Gastroesophageal sphincter (tissue), 4 donors: Measurements from ENCODE around the gene PHC2. TPM values are rescaled to one million over a fixed set of nuclear protein-coding genes. Genes with fewer than 3 reads are reported as not detected.

Source experiments
- ATAC-seq: fragments of 150-250 bp; one replicate; pipeline ENCODE4 v1.9.1; 2016; ENCODE audit warnings: mild to moderate bottlenecking, moderate library complexity
- H3K27ac ChIP-seq, 4 donors: fragments of 200-600 bp; sonication (generic) in 3 of 4; 1 replicate in 3 of 4; 2 replicates in 1 of 4; pipeline ENCODE4 v1.5.1; 2016 to 2019
- H3K27me3 ChIP-seq: fragments of 200-600 bp; sonication (generic); one replicate; pipeline ENCODE4 v1.5.1; 2019
- H3K36me3 ChIP-seq, 2 donors: fragments of 200-600 bp; sonication (generic); one replicate each; pipeline ENCODE4 v1.5.1; 2019; ENCODE audit warnings: control low read depth in 1 of 2
- H3K4me1 ChIP-seq, 3 donors: fragments of 200-600 bp; sonication (generic); 1 replicate in 2 of 3; 2 replicates in 1 of 3; pipeline ENCODE4 v1.5.1; 2016 to 2019; ENCODE audit warnings: control low read depth in 2 of 3
- H3K4me3 ChIP-seq, 2 donors: fragments of 200-600 bp; sonication (generic); one replicate each; pipeline ENCODE4 v1.5.1; 2019; ENCODE audit warnings: mild to moderate bottlenecking in 1 of 2, moderate library complexity in 1 of 2
- H3K9me3 ChIP-seq, 3 donors: fragments of 200-600 bp; sonication (generic); one replicate each; pipeline ENCODE4 v1.5.1; 2017 to 2019; ENCODE audit warnings: control low read depth in 2 of 3
- CTCF ChIP-seq, 4 experiments: fragments of 200-600 bp in 2 of 4; fragments of 450-650 bp in 2 of 4; sonication (generic) in 1 of 4; IDR thresholded peaks; one replicate each; pipeline ENCODE4 v1.5.1; 2017 to 2019; ENCODE audit warnings: antibody characterized with exemption in 4 of 4, mild to moderate bottlenecking in 2 of 4, moderate library complexity in 2 of 4
- EP300 ChIP-seq: sonication (generic); formaldehyde crosslinking; IDR thresholded peaks from one replicate; pipeline ENCODE4 v1.6.1; 2017; ENCODE audit warnings: antibody characterized with exemption, mild to moderate bottlenecking
- POLR2A ChIP-seq, 2 donors: fragments of 450-650 bp; IDR thresholded peaks; one replicate each; pipeline ENCODE4 v1.6.1; 2017; ENCODE audit warnings: antibody characterized with exemption in 2 of 2, mild to moderate bottlenecking in 2 of 2, moderate library complexity in 1 of 2
- POLR2AphosphoS5 ChIP-seq: sonication (generic); formaldehyde crosslinking; IDR thresholded peaks from one replicate; pipeline ENCODE4 v1.6.1; 2017; ENCODE audit warnings: antibody characterized with exemption
- WGBS, 2 donors: methylation state at CpG; one replicate each; pipeline ENCODE4 v1.1.5; 2018; ENCODE audit warnings: low coverage in 1 of 2; 5-methylcytosine and 5-hydroxymethylcytosine counted together
- total RNA-seq, 4 donors: library from RNA; depleted of rRNA; stranded (reverse); fragments of >200 nt; gene quantifications; one replicate each; pipeline ENCODE4 v1.1.0, GENCODE V29; 2016

PHC2 gene
- total RNA-seq, 4 donors from 2014 or later: 99.8 to 223 (median 181) TPM

- H3K27ac ChIP-seq: no peak overlapping the region
- no peaks in the 10 kb centered on the region for H3K9me3 ChIP-seq
- H3K27me3 ChIP-seq: no peaks in the 10 kb centered on the region
- no peak overlapping the region for H3K4me3 ChIP-seq
- WGBS, 2 donors: 74 to 89% methylated on average over 7 to 11 of the region's 11 CpGs
- H3K4me1 ChIP-seq: peaks cover 0 to 4% (median 0%) of the 10 kb centered on the region in 3 donors
- no peak for ATAC-seq
- H3K36me3 ChIP-seq: peaks cover 0 to 76% of the 10 kb centered on the region in 2 donors
- TF ChIP-seq CTCF (IDR thresholded peaks at IDR 0.05) (no peak), EP300 (no peak), POLR2A (IDR thresholded peaks at IDR 0.05) (no peak), POLR2AphosphoS5 (no peak)
Observed at GRCh38 chr1:33277488-33278084, 153.3 kb downstream of the PHC2 start.

- 67 to 78% methylated on average over 6 to 17 of the region's 30 CpGs for WGBS, 2 donors
- H3K27me3 ChIP-seq: no peaks in the 10 kb centered on the region
- H3K4me1 ChIP-seq: peaks cover 0 to 12% (median 0%) of the 10 kb centered on the region in 3 donors
- TF ChIP-seq CTCF (IDR thresholded peaks at IDR 0.05) (no peak), POLR2A (IDR thresholded peaks at IDR 0.05) (no peak), POLR2AphosphoS5 (no peak), EP300 (no peak)
- no peaks in the 10 kb centered on the region for H3K9me3 ChIP-seq
- peaks cover 0 to 67% of the 10 kb centered on the region in 2 donors for H3K36me3 ChIP-seq
- no peak overlapping the region for H3K27ac ChIP-seq
- H3K4me3 ChIP-seq: no peak overlapping the region
- ATAC-seq: no peak
Observed at GRCh38 chr1:33276573-33277298, 154.2 kb downstream of the PHC2 start.

DNA sequence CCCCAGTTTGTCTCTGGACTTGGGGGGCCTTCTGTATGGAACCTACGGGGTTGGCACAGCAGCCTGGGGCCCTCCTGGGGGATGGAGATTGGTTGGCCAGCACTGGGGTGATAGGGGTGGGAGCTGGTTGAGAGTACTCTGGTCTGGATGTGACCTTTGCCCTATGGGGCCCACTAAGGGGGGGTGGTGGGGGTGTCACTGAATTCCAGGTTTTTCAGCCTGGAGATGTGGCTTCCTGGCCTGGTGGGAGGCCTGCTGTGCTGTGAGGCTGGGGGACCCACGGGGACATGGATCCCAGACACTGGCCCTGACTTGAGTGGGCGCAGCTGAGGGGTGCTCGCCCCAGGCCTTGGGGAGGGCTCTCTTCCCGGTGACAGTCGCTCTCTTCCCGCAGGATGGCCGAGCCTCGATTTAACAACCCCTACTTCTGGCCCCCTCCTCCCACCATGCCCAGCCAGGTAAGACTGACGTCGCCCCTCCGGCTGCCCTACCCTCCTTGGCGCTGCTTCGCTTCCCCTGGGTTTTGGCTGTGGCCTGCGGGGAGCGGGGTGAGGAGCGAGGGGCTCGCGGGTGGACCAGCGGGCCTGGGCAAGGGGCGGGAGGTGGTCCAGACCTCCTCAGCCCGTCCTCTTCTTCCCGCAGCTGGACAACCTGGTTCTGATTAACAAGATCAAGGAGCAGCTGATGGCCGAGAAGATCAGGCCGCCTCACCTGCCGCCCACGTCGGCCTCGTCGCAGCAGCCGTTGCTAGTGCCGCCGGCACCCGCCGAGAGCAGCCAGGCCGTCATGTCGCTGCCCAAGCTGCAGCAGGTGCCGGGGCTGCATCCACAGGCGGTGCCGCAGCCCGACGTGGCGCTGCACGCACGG, 155.0 kb downstream of the PHC2 start:
- Histone ChIP-seq H3K27me3 (no peaks in the 10 kb centered on the region), H3K9me3 (no peaks in the 10 kb centered on the region), H3K4me1 (peaks cover 0 to 17% (median 3%) of the 10 kb centered on the region in 3 donors), H3K4me3 (no peak overlapping the region), H3K27ac (no peak overlapping the region), H3K36me3 (peaks cover 0 to 64% of the 10 kb centered on the region in 2 donors)
- no peak for TF ChIP-seq POLR2AphosphoS5
- TF ChIP-seq EP300: no peak
- no peak for TF ChIP-seq CTCF (IDR thresholded peaks at IDR 0.05)
- TF ChIP-seq POLR2A (IDR thresholded peaks at IDR 0.05): no peak
- WGBS, 2 donors: no CpG with 5 or more reads among the region's 45 CpGs
- ATAC-seq: no peak

DNA sequence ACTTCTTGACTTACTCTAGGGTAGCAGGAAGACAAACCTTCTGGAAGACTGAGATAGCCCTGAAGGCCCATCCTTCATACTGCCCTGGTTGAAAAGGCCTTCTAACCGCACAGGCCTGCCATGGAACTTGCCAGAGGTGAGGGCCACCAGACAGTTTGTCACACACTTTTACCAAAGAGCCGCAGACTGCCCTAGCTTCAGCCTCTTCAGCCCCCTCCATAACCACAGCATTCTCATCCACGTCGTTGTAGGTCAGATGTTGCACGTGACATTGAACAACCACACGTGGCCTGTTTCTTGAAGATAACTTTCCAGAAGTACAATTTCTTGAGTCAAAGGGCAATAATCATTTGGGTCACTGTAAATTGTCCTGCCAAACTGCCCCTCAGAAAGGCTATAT, 155.7 kb downstream of the PHC2 start:
- no peak for ATAC-seq
- TF ChIP-seq EP300 (no peak), POLR2A (IDR thresholded peaks at IDR 0.05) (no peak), CTCF (IDR thresholded peaks at IDR 0.05) (no peak), POLR2AphosphoS5 (no peak)
- Histone ChIP-seq H3K27me3 (no peaks in the 10 kb centered on the region), H3K4me3 (no peak overlapping the region), H3K9me3 (no peaks in the 10 kb centered on the region), H3K27ac (no peak overlapping the region), H3K4me1 (peaks cover 0 to 25% (median 7%) of the 10 kb centered on the region in 3 donors), H3K36me3 (peaks cover 0 to 63% of the 10 kb centered on the region in 2 donors)
- WGBS, 2 donors: 78 to 86% methylated on average over 1 to 5 of the region's 6 CpGs
